HEK293 (cell line): ENCODE measurements around the gene TUBGCP6.

ENCODE experiments used
- CTCF ChIA-PET: fragments of 350-600 bp; formaldehyde crosslinking; extraction: SDS; loops from one replicate; lab custom pipeline; 2021; ENCODE audit warnings: antibody characterized with exemption; lab: Yijun Ruan, JAX
- POLR2A ChIA-PET: fragments of 300-600 bp; formaldehyde crosslinking; extraction: SDS; loops from one replicate; lab custom pipeline; 2020; ENCODE audit warnings: antibody characterized with exemption, inconsistent platforms; lab: Yijun Ruan, JAX
- H3K27ac ChIP-seq: fragments of 200-500 bp; sonication (Bioruptor generic); 2 replicates; pipeline ENCODE4 v1.5.1; 2014; ENCODE audit warnings: low read depth, low read length, control low read depth, inconsistent platforms; ENCODE audit errors: extremely low read depth
- H3K36me3 ChIP-seq, 2 experiments: fragments of 200-500 bp in 1 of 2; sonication (Bioruptor generic) in 1 of 2; 1 replicate in 1 of 2; 2 replicates in 1 of 2; pipeline ENCODE4 v1.5.1; 2014 to 2017; ENCODE audit warnings: inconsistent platforms in 2 of 2, low read length in 2 of 2; ENCODE audit not compliant: control insufficient read depth in 2 of 2, insufficient read depth in 1 of 2
- H3K4me1 ChIP-seq: fragments of 200-500 bp; sonication (Bioruptor generic); 2 replicates; pipeline ENCODE4 v1.5.1; 2014; ENCODE audit warnings: mild to moderate bottlenecking, low read length, inconsistent platforms; ENCODE audit not compliant: control insufficient read depth, insufficient read depth
- H3K4me3 ChIP-seq: 2 replicates; pipeline ENCODE4 v1.5.1; 2011; ENCODE audit warnings: low read depth, mild to moderate bottlenecking, control low read depth, low read length, moderate library complexity
- H3K9me3 ChIP-seq: fragments of 200-500 bp; sonication (Bioruptor generic); 2 replicates; pipeline ENCODE4 v1.5.1; 2014; ENCODE audit warnings: low read depth, low read length, inconsistent platforms; ENCODE audit not compliant: control insufficient read depth, insufficient read depth
- KLF8 ChIP-seq: fragments of 450-650 bp; formaldehyde crosslinking; IDR thresholded peaks from 2 replicates; pipeline ENCODE4 v1.5.1; 2016; ENCODE audit warnings: missing biosample characterization, missing genetic modification characterization
- MEIS1 ChIP-seq: sonication (generic); formaldehyde crosslinking; IDR thresholded peaks from 2 replicates; pipeline ENCODE4 v1.8.1; 2022; ENCODE audit warnings: missing genetic modification reagents, mild to moderate bottlenecking, borderline replicate concordance
- MYNN ChIP-seq: fragments of 450-650 bp; formaldehyde crosslinking; IDR thresholded peaks from 2 replicates; pipeline ENCODE4 v1.5.1; 2016; ENCODE audit warnings: missing biosample characterization, missing genetic modification characterization, borderline replicate concordance
- YY1 ChIP-seq: fragments of 450-650 bp; formaldehyde crosslinking; IDR thresholded peaks from 2 replicates; pipeline ENCODE4 v1.5.1; 2018; ENCODE audit warnings: missing biosample characterization, missing genetic modification characterization
- ZBTB1 ChIP-seq: fragments of 450-650 bp; formaldehyde crosslinking; IDR thresholded peaks from 2 replicates; pipeline ENCODE4 v1.5.1; 2016; ENCODE audit warnings: missing biosample characterization, missing genetic modification characterization
- ZFHX2 ChIP-seq: fragments of 450-650 bp; formaldehyde crosslinking; conservative IDR thresholded peaks from 2 replicates; pipeline ENCODE4 v1.5.1; 2016; ENCODE audit warnings: missing biosample characterization, missing genetic modification characterization
- ZNF112 ChIP-seq: fragments of 450-650 bp; formaldehyde crosslinking; IDR thresholded peaks from 2 replicates; pipeline ENCODE4 v1.5.0; 2017; ENCODE audit warnings: missing biosample characterization, missing genetic modification characterization
- ZNF16 ChIP-seq: fragments of 450-650 bp; formaldehyde crosslinking; IDR thresholded peaks from 2 replicates; pipeline ENCODE4 v1.5.1; 2016; ENCODE audit warnings: low read depth, missing biosample characterization, missing genetic modification characterization
- ZNF214 ChIP-seq: fragments of 450-650 bp; formaldehyde crosslinking; IDR thresholded peaks from 2 replicates; pipeline ENCODE4 v1.5.1; 2017; ENCODE audit warnings: missing biosample characterization, mild to moderate bottlenecking, missing genetic modification characterization, borderline replicate concordance
- ZNF221 ChIP-seq: fragments of 450-650 bp; formaldehyde crosslinking; IDR thresholded peaks from 2 replicates; pipeline ENCODE4 v1.5.1; 2017; ENCODE audit warnings: missing biosample characterization, missing genetic modification characterization, borderline replicate concordance
- ZNF24 ChIP-seq: fragments of 450-650 bp; formaldehyde crosslinking; IDR thresholded peaks from 2 replicates; pipeline ENCODE4 v1.5.1; 2016; ENCODE audit warnings: missing biosample characterization, missing genetic modification characterization
- ZNF416 ChIP-seq: fragments of 450-650 bp; formaldehyde crosslinking; IDR thresholded peaks from 2 replicates; pipeline ENCODE4 v1.5.1; 2016; ENCODE audit warnings: missing biosample characterization, missing genetic modification characterization
- ZNF423 ChIP-seq: fragments of 450-650 bp; formaldehyde crosslinking; IDR thresholded peaks from 2 replicates; pipeline ENCODE4 v1.5.1; 2016; ENCODE audit warnings: missing biosample characterization, missing genetic modification characterization
- ZNF530 ChIP-seq: fragments of 450-650 bp; formaldehyde crosslinking; IDR thresholded peaks from 2 replicates; pipeline ENCODE4 v1.5.1; 2016; ENCODE audit warnings: low read depth, missing biosample characterization, missing genetic modification characterization
- ZNF549 ChIP-seq: fragments of 450-650 bp; IDR thresholded peaks from 2 replicates; pipeline ENCODE4 v1.5.1; 2018; ENCODE audit warnings: missing biosample characterization, missing genetic modification characterization, mild to moderate bottlenecking, inconsistent platforms, moderate library complexity
- ZNF621 ChIP-seq: fragments of 450-650 bp; formaldehyde crosslinking; IDR thresholded peaks from 2 replicates; pipeline ENCODE4 v1.5.1; 2017; ENCODE audit warnings: missing biosample characterization, missing genetic modification characterization
- ZNF624 ChIP-seq: fragments of 450-650 bp; formaldehyde crosslinking; IDR thresholded peaks from 2 replicates; pipeline ENCODE4 v1.5.1; 2017; ENCODE audit warnings: missing biosample characterization, missing genetic modification characterization
- ZSCAN16 ChIP-seq: fragments of 450-650 bp; formaldehyde crosslinking; IDR thresholded peaks from 2 replicates; pipeline ENCODE4 v1.5.1; 2016; ENCODE audit warnings: missing biosample characterization, missing genetic modification characterization
- TF ChIP-seq, protein P1 (sequence below): fragments of 450-650 bp; formaldehyde crosslinking; IDR thresholded peaks from 2 replicates; pipeline ENCODE4 v1.5.1; 2016; ENCODE audit warnings: missing biosample characterization, missing genetic modification characterization
- TF ChIP-seq, protein P2 (sequence below): fragments of 450-650 bp; formaldehyde crosslinking; conservative IDR thresholded peaks from 2 replicates; pipeline ENCODE4 v1.5.1; 2016; ENCODE audit warnings: low read depth, missing biosample characterization, missing genetic modification characterization
- TF ChIP-seq, protein P3 (sequence below): fragments of 450-650 bp; formaldehyde crosslinking; IDR thresholded peaks from 2 replicates; pipeline ENCODE4 v1.5.1; 2017; ENCODE audit warnings: missing biosample characterization, mild to moderate bottlenecking, missing genetic modification characterization, moderate library complexity
- TF ChIP-seq, protein P4 (sequence below): fragments of 450-650 bp; formaldehyde crosslinking; IDR thresholded peaks from 2 replicates; pipeline ENCODE4 v1.5.0; 2017; ENCODE audit warnings: missing biosample characterization, missing genetic modification characterization, borderline replicate concordance

The TUBGCP6 gene

DNA sequence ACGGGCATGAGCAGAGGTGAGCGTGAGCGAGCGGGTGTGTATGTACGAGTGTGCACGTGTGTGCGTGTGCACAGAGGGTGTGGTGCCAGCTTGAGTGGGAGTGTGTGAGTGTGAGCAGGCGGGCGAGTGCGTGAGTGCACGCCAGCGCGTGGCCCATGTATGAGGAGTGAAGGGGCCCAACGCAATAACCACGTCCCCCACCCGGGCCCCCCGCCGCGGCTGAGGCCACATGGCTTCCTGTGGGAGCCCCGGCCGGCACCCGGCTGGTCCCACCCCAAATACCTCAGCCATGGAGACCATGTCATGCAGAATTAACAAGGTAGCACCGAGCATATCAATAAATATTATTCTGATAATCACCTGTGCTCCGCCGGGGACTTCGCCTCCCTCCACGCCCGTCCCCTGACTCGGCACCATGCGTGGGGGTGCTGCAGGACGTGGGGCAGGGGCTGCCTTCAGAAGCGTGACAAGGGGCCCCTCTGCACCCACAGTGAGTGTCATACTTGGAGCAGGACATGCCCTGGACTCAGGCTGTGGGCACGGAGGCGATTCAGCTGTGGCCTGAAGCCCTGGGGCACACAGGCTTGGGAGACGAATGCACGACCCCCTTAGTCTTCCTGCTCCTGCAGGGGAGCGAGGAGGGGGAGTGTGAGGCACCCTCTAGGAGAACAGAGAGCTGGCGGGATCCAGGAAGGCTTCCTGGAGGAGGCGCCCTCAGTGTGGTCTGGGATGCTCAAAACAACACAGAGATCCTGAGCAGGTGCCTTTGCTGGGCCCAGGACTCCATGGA lies 64.7 kb downstream of the TUBGCP6 start (continued):
- TF ChIP-seq ZNF24 (tag by site-specific recombination) (no peak), KLF8 (no peak), ZNF221 (no peak), ZNF423 (tag by site-specific recombination) (no peak), ZNF624 (tag by site-specific recombination) (no peak), YY1 (tag by site-specific recombination) (no peak), ZNF112 (tag by site-specific recombination) (no peak), ZNF416 (tag by site-specific recombination) (no peak), ZNF16 (tag by site-specific recombination) (no peak), ZFHX2 (no peak), ZNF621 (tag by site-specific recombination) (no peak), ZNF530 (tag by site-specific recombination) (no peak), MYNN (tag by site-specific recombination) (no peak)
- TF ChIP-seq, protein P1, sequence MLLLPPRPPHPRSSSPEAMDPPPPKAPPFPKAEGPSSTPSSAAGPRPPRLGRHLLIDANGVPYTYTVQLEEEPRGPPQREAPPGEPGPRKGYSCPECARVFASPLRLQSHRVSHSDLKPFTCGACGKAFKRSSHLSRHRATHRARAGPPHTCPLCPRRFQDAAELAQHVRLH (tag by site-specific recombination) = no peak
- TF ChIP-seq, protein P2, sequence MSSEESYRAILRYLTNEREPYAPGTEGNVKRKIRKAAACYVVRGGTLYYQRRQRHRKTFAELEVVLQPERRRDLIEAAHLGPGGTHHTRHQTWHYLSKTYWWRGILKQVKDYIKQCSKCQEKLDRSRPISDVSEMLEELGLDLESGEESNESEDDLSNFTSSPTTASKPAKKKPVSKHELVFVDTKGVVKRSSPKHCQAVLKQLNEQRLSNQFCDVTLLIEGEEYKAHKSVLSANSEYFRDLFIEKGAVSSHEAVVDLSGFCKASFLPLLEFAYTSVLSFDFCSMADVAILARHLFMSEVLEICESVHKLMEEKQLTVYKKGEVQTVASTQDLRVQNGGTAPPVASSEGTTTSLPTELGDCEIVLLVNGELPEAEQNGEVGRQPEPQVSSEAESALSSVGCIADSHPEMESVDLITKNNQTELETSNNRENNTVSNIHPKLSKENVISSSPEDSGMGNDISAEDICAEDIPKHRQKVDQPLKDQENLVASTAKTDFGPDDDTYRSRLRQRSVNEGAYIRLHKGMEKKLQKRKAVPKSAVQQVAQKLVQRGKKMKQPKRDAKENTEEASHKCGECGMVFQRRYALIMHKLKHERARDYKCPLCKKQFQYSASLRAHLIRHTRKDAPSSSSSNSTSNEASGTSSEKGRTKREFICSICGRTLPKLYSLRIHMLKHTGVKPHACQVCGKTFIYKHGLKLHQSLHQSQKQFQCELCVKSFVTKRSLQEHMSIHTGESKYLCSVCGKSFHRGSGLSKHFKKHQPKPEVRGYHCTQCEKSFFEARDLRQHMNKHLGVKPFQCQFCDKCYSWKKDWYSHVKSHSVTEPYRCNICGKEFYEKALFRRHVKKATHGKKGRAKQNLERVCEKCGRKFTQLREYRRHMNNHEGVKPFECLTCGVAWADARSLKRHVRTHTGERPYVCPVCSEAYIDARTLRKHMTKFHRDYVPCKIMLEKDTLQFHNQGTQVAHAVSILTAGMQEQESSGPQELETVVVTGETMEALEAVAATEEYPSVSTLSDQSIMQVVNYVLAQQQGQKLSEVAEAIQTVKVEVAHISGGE (tag by site-specific recombination) = no peak

DNA sequence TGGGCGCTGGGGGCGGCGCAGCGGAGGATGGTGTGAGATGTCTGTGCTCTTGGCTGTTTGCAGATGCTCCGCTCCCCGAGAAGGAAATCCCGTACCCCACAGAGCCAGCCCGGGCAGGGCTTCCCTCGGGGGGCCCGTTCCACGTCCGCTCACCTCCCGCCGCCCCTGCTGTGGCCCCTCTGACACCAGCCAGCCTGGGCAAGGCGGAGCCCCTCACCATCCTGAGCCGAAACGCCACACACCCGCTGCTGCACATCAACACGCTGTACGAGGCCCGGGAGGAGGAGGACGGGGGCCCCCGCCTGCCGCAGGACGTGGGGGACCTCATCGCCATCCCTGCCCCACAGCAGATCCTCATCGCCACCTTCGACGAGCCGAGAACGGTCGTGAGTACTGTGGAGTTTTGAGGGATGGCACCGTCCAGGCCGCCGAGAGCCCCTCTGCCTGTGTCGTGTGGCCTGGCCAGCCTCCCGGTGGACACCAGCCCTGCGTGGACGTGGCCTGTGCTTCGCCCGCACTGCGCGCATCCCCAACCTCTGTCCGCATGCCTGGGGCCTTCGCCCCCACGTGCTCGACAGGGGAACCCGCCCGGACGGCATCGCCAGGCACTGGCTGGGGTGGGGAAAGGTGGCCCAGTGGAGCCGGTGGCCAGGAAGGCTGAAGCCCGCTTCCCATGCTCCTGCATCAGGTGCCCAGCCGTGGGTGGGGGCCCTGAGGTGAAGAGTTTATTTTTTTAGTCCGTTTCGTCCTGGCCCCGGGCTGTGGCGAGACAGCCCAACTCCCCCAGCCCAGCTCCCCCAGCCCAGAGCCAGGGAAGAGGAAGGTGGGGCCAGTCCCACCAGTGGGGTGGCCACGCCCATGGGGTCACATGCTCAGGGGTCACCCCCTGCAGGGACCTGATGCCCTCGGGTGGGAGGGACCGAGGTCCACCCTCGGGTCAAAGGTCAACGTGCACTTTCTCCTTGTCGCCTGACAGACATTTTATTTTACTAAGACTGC lies 65.7 kb downstream of the TUBGCP6 start:
- no peak overlapping the region for H3K27ac ChIP-seq
- H3K36me3 ChIP-seq = peaks cover 0 to 35% of the 10 kb centered on the region in 2 experiments; a peak in 1 of 3 replicates
- no peaks in the 10 kb centered on the region for H3K9me3 ChIP-seq
- no peaks in the 10 kb centered on the region for H3K4me1 ChIP-seq
- ChIA-PET POLR2A (interaction anchor here (0.6 kb wide), 1 partner anchor 349 kb away, joined by 3 read pairs; no protein-coding TSS in a partner anchor), CTCF (no interaction called here)
- TF ChIP-seq ZSCAN16 (tag by site-specific recombination) (no peak), MEIS1 (no peak), ZNF549 (tag by site-specific recombination) (no peak), ZNF416 (tag by site-specific recombination) (no peak), ZBTB1 (tag by site-specific recombination) (no peak), ZNF214 (no peak)
- TF ChIP-seq, protein P3, sequence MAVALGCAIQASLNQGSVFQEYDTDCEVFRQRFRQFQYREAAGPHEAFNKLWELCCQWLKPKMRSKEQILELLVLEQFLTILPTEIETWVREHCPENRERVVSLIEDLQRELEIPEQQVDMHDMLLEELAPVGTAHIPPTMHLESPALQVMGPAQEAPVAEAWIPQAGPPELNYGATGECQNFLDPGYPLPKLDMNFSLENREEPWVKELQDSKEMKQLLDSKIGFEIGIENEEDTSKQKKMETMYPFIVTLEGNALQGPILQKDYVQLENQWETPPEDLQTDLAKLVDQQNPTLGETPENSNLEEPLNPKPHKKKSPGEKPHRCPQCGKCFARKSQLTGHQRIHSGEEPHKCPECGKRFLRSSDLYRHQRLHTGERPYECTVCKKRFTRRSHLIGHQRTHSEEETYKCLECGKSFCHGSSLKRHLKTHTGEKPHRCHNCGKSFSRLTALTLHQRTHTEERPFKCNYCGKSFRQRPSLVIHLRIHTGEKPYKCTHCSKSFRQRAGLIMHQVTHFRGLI (tag by site-specific recombination) = no peak
- TF ChIP-seq, protein P4, sequence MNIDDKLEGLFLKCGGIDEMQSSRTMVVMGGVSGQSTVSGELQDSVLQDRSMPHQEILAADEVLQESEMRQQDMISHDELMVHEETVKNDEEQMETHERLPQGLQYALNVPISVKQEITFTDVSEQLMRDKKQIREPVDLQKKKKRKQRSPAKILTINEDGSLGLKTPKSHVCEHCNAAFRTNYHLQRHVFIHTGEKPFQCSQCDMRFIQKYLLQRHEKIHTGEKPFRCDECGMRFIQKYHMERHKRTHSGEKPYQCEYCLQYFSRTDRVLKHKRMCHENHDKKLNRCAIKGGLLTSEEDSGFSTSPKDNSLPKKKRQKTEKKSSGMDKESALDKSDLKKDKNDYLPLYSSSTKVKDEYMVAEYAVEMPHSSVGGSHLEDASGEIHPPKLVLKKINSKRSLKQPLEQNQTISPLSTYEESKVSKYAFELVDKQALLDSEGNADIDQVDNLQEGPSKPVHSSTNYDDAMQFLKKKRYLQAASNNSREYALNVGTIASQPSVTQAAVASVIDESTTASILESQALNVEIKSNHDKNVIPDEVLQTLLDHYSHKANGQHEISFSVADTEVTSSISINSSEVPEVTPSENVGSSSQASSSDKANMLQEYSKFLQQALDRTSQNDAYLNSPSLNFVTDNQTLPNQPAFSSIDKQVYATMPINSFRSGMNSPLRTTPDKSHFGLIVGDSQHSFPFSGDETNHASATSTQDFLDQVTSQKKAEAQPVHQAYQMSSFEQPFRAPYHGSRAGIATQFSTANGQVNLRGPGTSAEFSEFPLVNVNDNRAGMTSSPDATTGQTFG = no peak
- no peak overlapping the region for H3K4me3 ChIP-seq
